GM12864 (cell line): ENCODE results near the gene TMEM98.
"Not testable (repeated sequence)": the region's sequence is repeated elsewhere in the genome, so short reads cannot be mapped to it uniquely, and the experiment has no call there.

ENCODE experiments used
- DNase-seq: peaks from one replicate; pipeline ENCODE4 v3.0.0-alpha.2; 2011; ENCODE audit warnings: low read depth
- H3K4me3 ChIP-seq: 2 replicates; pipeline ENCODE4 v1.5.1; 2011; ENCODE audit warnings: mild to moderate bottlenecking, low read depth, low read length, control low read depth
- CTCF ChIP-seq: IDR thresholded peaks from 2 replicates; pipeline ENCODE4 v1.5.1; 2011; ENCODE audit warnings: low read depth, mild to moderate bottlenecking, moderate library complexity, low read length, control low read depth, inconsistent platforms; ENCODE audit errors: missing control alignments

The TMEM98 gene

GRCh38 chr17:32927724-32928585 lies at the start of gene TMEM98:
TSS of gene TMEM98 (plus strand) at chr17:32928153. CDS start at chr17:32931529, 3,376 bp downstream.
- no peak for TF ChIP-seq CTCF
- H3K4me3 ChIP-seq = peak within 1 kb of the TSS; percentile 47
- no peak for DNase-seq

GRCh38 chr17:32878211-32878610 lies 49.7 kb upstream of the TMEM98 start:
- no peak for DNase-seq
- H3K4me3 ChIP-seq = no peak overlapping the region
- TF ChIP-seq CTCF = no peak

- TF ChIP-seq CTCF = no peak
- no peak overlapping the region for H3K4me3 ChIP-seq
- DNase-seq = no peak
Measured at GRCh38 chr17:32879134-32879533, 48.8 kb upstream of the TMEM98 start.

GRCh38 chr17:32880671-32881453 lies 47.1 kb upstream of the TMEM98 start:
- no peak for TF ChIP-seq CTCF
- no peak for DNase-seq
- no peak overlapping the region for H3K4me3 ChIP-seq

GRCh38 chr17:32882029-32882428 lies 45.9 kb upstream of the TMEM98 start:
- no peak overlapping the region for H3K4me3 ChIP-seq
- no peak for DNase-seq
- TF ChIP-seq CTCF = no peak

GRCh38 chr17:32882734-32883133 lies 45.2 kb upstream of the TMEM98 start:
- no peak for TF ChIP-seq CTCF
- no peak overlapping the region for H3K4me3 ChIP-seq
- DNase-seq = no peak

GRCh38 chr17:32886951-32887350 lies 41.0 kb upstream of the TMEM98 start:
- H3K4me3 ChIP-seq, DNase-seq: not testable (repeated sequence)

GRCh38 chr17:32887410-32887809 lies 40.5 kb upstream of the TMEM98 start:
- DNase-seq, H3K4me3 ChIP-seq: not testable (repeated sequence)
